ENCODE data around the gene YPEL1. TPM values are rescaled to one million over a fixed set of nuclear protein-coding genes. Genes with fewer than 3 reads are reported as not detected.

Gene YPEL1
- total and polyA plus RNA-seq, 2 of the 8 experiments (the other 6 are each of a cell fraction or from before 2014, with no cell fraction given) = 6.0 to 6.7 TPM

DNA sequence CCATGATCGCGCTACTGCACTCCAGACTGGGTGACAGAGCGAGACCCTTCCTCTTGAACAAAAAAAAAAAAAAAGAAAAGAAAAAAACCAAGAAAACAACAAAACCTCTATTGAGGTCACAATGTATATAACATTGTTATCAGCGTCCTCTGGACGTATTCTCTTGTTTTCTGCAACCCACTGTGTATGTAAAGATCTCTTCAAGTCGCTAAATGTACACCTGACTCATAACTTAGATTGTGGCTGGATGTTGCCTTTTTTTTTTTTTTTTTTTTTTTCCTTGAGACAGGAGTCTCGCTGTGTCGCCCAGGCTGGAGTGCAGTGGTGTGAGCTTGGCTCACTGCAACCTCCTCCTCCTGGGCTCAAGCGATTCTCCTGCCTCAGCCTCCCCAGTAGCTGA is 1.4 kb upstream of the YPEL1 start:
- Histone ChIP-seq H2BK20ac (ENCODE audit: low read length) (no peak overlapping the region), H3K27me3 (replicated peaks in 1 of 4; ENCODE audit: control insufficient read depth in 3 of 4, extremely low read depth in 1 of 4, insufficient read depth in 3 of 4, low read length in 3 of 4) (peaks cover 0 to 15% (median 6%) of the 10 kb centered on the region in 4 experiments; a peak in 2 of 7 replicates), H4K5ac (ENCODE audit: insufficient read length, low read depth, low read length) (no peak overlapping the region), H2AK5ac (ENCODE audit: low read depth, low read length) (no peak overlapping the region), H3K23ac (ENCODE audit: insufficient read length) (no peak overlapping the region), H3K14ac (ENCODE audit: insufficient read length) (no peak overlapping the region), H4K20me1 (replicated peaks in 1 of 2; ENCODE audit: control insufficient read depth in 1 of 2, insufficient read depth in 2 of 2, low read length in 2 of 2) (peaks cover 0 to 3% of the 10 kb centered on the region in 2 experiments), H2BK5ac (ENCODE audit: low read depth, low read length) (no peak overlapping the region), H4K8ac (ENCODE audit: extremely low read depth, insufficient read depth, low read length) (no peak overlapping the region), H2BK15ac (ENCODE audit: low read length) (no peak overlapping the region), H3K79me2 (ENCODE audit: control insufficient read depth in 1 of 2, insufficient read depth in 2 of 2, low read length in 2 of 2) (no peaks in the 10 kb centered on the region), H2AFZ (ENCODE audit: low read length) (no peak overlapping the region), H3K4me1 (replicated peaks in 1 of 4; ENCODE audit: control insufficient read depth in 3 of 4, insufficient read depth in 4 of 4, low read length in 3 of 4) (peaks cover 0 to 6% (median 3%) of the 10 kb centered on the region in 4 experiments; a peak in 3 of 7 replicates), H3K4me3 (ENCODE audit: extremely low read depth in 1 of 4, insufficient read depth in 2 of 4, low read depth in 3 of 4, low read length in 4 of 4) (no peak overlapping the region), H3K23me2 (ENCODE audit: low read depth, low read length) (peaks cover 7% of the 10 kb centered on the region; the same call in 1 of the 2 replicates), H4K91ac (replicated peaks; ENCODE audit: insufficient read length, low read length) (no peak overlapping the region), H3K27ac (ENCODE audit: low read depth, low read length) (no peak overlapping the region), H3K4ac (replicated peaks; ENCODE audit: insufficient read length, low read depth, low read length) (no peak overlapping the region), H2BK120ac (replicated peaks; ENCODE audit: low read depth, low read length) (no peak overlapping the region), H2BK12ac (ENCODE audit: low read depth, low read length) (no peak overlapping the region), H3K36me3 (ENCODE audit: control insufficient read depth in 2 of 4, insufficient read depth in 4 of 4, low read length in 3 of 4) (no peaks in the 10 kb centered on the region), H3K18ac (ENCODE audit: extremely low read depth, low read length) (no peak overlapping the region), H3K9me3 (ENCODE audit: insufficient read depth in 2 of 2, low read depth in 1 of 2, low read length in 1 of 2) (no peaks in the 10 kb centered on the region), H3K79me1 (ENCODE audit: low read depth, low read length) (no peaks in the 10 kb centered on the region), H3K4me2 (ENCODE audit: insufficient read depth in 1 of 2, low read depth in 2 of 2, low read length in 2 of 2) (no peak overlapping the region; a peak in 1 of 4 replicates), H3K9ac (replicated peaks in 1 of 4; ENCODE audit: extremely low read depth in 1 of 4, low read depth in 3 of 4, low read length in 3 of 4) (no peak overlapping the region), H3K56ac (replicated peaks; ENCODE audit: insufficient read length, low read depth, low read length) (no peak overlapping the region)
- POLR2A ChIA-PET (ENCODE audit: partially characterized antibody) = no interaction called here
- DNase-seq (ENCODE audit: low read depth in 1 of 2, low spot score in 2 of 2) (no peak), FAIRE-seq (no peak)
- 80% methylated on average over 4 of the region's 9 CpGs; no CpG with 5 or more reads in 1 of the 2 experiments for whole genome bisulfite sequencing, 2 experiments (ENCODE audit: extremely low coverage in 1 of 2, insufficient coverage in 1 of 2, insufficient read length in 1 of 2, insufficient replicate concordance in 2 of 2, low coverage in 1 of 2, low lambda C conversion rate in 2 of 2, missing lambda C conversion rate in 1 of 2)
- CTCF ChIA-PET (ENCODE audit: partially characterized antibody) = no interaction called here
- TF ChIP-seq CBX5 (IDR thresholded peaks at IDR 0.05; ENCODE audit: low read depth, low read length) (no peak), HDAC6 (IDR thresholded peaks at IDR 0.05; ENCODE audit: low read depth, low read length) (no peak), KDM4A (IDR thresholded peaks at IDR 0.05; ENCODE audit: low read depth, low read length, severe bottlenecking) (no peak), RNF2 (IDR thresholded peaks at IDR 0.05; ENCODE audit: borderline replicate concordance, low read depth, low read length, missing control alignments, poor library complexity, severe bottlenecking) (no peak), CHD1 (IDR thresholded peaks at IDR 0.05; ENCODE audit: low read depth, low read length) (no peak), RAD21 (IDR thresholded peaks at IDR 0.05 in 1 of 2, conservative IDR thresholded peaks at IDR 0.05 in 1 of 2; ENCODE audit: low read depth in 2 of 2, low read length in 2 of 2) (no peak), EZH2 (IDR thresholded peaks at IDR 0.05; ENCODE audit: low read depth, low read length, severe bottlenecking) (no peak), CTBP2 (IDR thresholded peaks at IDR 0.05; ENCODE audit: borderline replicate concordance, insufficient read depth, insufficient read length, low read length) (no peak), ASH2L (IDR thresholded peaks at IDR 0.05; ENCODE audit: low read length) (no peak), CBX8 (IDR thresholded peaks at IDR 0.05; ENCODE audit: borderline replicate concordance, low read depth, low read length) (no peak), KDM1A (IDR thresholded peaks at IDR 0.05; ENCODE audit: borderline replicate concordance, low read length) (no peak)
- TF ChIP-seq, protein P1, sequence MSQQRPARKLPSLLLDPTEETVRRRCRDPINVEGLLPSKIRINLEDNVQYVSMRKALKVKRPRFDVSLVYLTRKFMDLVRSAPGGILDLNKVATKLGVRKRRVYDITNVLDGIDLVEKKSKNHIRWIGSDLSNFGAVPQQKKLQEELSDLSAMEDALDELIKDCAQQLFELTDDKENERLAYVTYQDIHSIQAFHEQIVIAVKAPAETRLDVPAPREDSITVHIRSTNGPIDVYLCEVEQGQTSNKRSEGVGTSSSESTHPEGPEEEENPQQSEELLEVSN (IDR thresholded peaks at IDR 0.05) = no peak

All from H1 (cell line).